Skeletal muscle satellite cell (primary cell): ENCODE measurements around the gene SUCLA2.
A peak's percentile ranks its signal among the peaks of the same experiment; 100 is the strongest.
"Not testable (repeated sequence)": the region's sequence is repeated elsewhere in the genome, so short reads cannot be mapped to it uniquely, and the experiment has no call there.

ENCODE experiments used
- H3K27me3 ChIP-seq: 2 replicates; pipeline ENCODE4 v1.7.0; 2013; ENCODE audit warnings: low read length; ENCODE audit not compliant: control insufficient read depth, insufficient read depth
- H3K36me3 ChIP-seq: 2 replicates; pipeline ENCODE4 v1.7.0; 2013; ENCODE audit warnings: mild to moderate bottlenecking, control low read depth, low read length; ENCODE audit not compliant: insufficient read depth
- H3K4me1 ChIP-seq: 2 replicates; pipeline ENCODE4 v1.7.0; 2013; ENCODE audit warnings: low read length; ENCODE audit not compliant: control insufficient read depth, insufficient read depth
- H3K4me2 ChIP-seq: 2 replicates; pipeline ENCODE4 v1.7.0; 2013; ENCODE audit warnings: mild to moderate bottlenecking, low read length
- H3K4me3 ChIP-seq: 2 replicates; pipeline ENCODE4 v1.7.0; 2013; ENCODE audit warnings: low read length
- H3K9ac ChIP-seq: 2 replicates; pipeline ENCODE4 v1.7.0; 2013; ENCODE audit warnings: mild to moderate bottlenecking, low read depth, low read length, moderate library complexity
- H3K9me3 ChIP-seq: replicated peaks from 2 replicates; pipeline ENCODE4 v1.7.0; 2013; ENCODE audit warnings: mild to moderate bottlenecking, control low read depth, low read length

SUCLA2 gene

DNA sequence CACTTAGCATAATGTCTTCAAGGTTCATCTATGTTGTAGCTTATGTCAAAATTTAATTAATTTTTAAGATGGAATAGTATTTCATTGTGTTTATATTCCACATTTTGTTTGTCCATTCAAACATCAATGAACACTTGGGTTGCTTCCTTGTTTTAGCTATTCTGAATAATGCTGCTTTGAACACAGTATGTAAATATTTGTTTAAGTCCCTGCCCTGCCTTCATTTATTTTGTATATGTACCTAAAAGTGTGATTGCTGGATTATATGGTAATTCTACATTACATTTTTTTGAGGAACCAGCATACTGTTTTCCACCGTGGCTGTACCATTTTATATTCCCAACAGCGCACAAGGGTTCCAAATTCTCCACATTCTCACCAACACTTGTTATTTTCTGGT lies 17.6 kb upstream of the SUCLA2 start:
- no peaks in the 10 kb centered on the region for H3K9me3 ChIP-seq
- no peaks in the 10 kb centered on the region for H3K27me3 ChIP-seq
- no peaks in the 10 kb centered on the region for H3K4me1 ChIP-seq
- no peak overlapping the region for H3K9ac ChIP-seq
- H3K4me3 ChIP-seq = no peak overlapping the region
- H3K4me2 ChIP-seq = no peak overlapping the region
- H3K36me3 ChIP-seq = no peaks in the 10 kb centered on the region

DNA sequence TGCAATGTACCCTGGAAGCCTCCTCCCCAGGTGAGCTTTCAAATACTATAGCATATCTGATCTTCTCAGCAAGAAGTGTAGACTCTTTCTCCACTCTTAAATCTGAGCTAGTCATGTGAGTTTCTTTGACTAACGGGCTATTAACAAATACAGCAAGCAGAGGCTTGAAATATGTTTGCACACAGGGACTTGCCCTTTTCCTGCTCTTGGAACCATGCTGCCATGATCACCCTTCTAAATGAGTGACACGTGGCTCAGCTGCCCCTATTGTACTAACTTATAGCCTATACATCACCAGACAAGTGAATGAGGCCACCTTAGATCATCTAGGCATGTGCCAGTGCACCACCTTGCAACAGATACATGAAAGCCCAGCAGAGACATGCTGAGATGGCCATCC lies 13.3 kb upstream of the SUCLA2 start:
- Histone ChIP-seq H3K27me3 (no peaks in the 10 kb centered on the region), H3K4me1 (peaks cover 4% of the 10 kb centered on the region), H3K9ac (no peak overlapping the region), H3K4me2 (no peak overlapping the region), H3K4me3 (no peak overlapping the region), H3K36me3 (no peaks in the 10 kb centered on the region), H3K9me3 (no peaks in the 10 kb centered on the region)

DNA sequence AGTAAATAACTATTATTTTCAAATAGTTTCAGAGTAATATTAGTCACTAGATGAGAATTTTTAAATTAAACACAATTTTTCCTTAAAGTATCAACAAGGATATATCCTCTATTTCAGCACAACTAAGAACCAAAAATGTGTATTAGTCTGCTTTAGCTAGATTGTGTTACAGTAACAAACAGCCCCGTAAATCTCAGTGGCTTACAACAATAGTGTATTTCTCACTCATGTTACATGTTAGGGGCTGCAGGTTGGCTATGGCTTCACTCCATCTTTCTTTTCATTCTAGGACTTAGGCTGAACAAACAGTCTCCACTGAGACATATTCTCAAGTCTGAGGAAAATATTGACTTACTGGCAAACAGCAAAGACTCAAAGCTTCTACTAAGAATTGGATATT lies 11.6 kb upstream of the SUCLA2 start:
- Histone ChIP-seq H3K4me1 (peaks cover 11% of the 10 kb centered on the region), H3K4me3 (no peak overlapping the region), H3K27me3 (no peaks in the 10 kb centered on the region), H3K9ac (no peak overlapping the region), H3K9me3 (no peaks in the 10 kb centered on the region), H3K4me2 (no peak overlapping the region), H3K36me3 (no peaks in the 10 kb centered on the region)

DNA sequence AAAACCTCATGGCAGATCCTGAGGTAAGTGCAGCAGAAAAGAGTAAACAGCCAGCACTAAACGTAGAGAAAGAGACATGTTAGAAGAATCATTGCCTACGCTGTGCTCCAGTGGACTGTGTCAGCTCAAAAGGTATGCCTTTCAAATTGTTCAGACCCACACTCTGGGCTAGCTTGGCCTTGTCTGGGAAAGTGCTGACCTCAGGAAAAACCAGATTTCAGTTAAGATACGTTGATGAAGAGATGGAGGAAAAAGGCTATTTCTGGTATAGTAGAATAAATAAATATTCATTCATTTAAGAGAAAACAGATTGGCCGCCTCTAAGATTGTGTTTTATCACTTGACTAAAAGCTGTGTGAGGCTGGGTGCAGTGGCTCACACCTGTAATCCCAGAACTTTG lies 9.6 kb upstream of the SUCLA2 start:
- Histone ChIP-seq H3K4me2 (no peak overlapping the region), H3K9ac (no peak overlapping the region), H3K27me3 (no peaks in the 10 kb centered on the region), H3K4me1 (peaks cover 11% of the 10 kb centered on the region), H3K9me3 (no peaks in the 10 kb centered on the region), H3K4me3 (no peak overlapping the region), H3K36me3 (no peaks in the 10 kb centered on the region)

DNA sequence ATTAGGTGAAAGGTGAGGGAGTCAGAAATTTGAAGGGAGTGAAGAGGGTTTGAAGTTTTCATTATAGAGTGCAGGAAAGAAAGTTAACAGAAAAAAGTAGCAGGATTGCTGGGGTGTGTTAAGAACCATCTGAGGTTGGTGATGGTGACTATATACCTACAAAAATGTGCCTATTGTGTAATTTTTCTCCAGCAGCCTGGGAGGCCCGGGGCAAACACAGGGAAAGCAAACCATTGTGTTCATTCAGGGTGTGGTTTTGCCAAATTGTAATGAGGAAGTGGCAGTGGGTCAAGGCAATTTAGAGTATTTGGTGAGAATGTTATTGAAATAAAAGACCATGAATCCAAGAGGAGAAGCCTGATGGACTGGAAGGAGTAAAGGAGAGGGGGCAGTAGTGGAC lies 8.2 kb upstream of the SUCLA2 start:
- Histone ChIP-seq H3K27me3 (no peaks in the 10 kb centered on the region), H3K4me1 (peaks cover 11% of the 10 kb centered on the region)

DNA sequence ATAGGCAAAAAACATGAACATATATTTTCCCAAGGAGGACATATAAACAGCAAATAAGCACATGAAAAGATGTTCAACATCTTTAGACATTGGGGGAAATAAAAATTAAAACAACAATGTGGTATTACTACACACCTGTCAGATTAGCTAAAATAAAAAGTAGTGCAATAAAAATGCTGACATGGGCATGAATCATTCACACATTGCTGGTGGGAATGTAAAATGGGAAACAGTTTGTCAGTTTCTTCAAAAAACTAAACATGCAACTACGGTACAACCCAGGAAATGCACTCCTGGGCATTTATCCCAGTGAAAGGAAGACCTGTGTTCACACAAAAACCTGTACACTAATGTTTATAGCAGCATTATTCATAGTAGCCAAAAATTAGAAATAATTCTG lies 5.3 kb upstream of the SUCLA2 start:
- H3K36me3 ChIP-seq = no peaks in the 10 kb centered on the region
- H3K9ac ChIP-seq = no peak overlapping the region
- H3K4me1 ChIP-seq = peaks cover 21% of the 10 kb centered on the region
- H3K27me3 ChIP-seq = no peaks in the 10 kb centered on the region
- no peaks in the 10 kb centered on the region for H3K9me3 ChIP-seq
- no peak overlapping the region for H3K4me3 ChIP-seq
- H3K4me2 ChIP-seq = no peak overlapping the region

More for the DNA sequence above, 8.2 kb upstream of the SUCLA2 start:
- H3K4me2 ChIP-seq = peak overlapping the region; percentile 32
- H3K4me3 ChIP-seq = no peak overlapping the region
- H3K9me3 ChIP-seq = no peaks in the 10 kb centered on the region
- peak overlapping the region; percentile 34 for H3K9ac ChIP-seq
- no peaks in the 10 kb centered on the region for H3K36me3 ChIP-seq

DNA sequence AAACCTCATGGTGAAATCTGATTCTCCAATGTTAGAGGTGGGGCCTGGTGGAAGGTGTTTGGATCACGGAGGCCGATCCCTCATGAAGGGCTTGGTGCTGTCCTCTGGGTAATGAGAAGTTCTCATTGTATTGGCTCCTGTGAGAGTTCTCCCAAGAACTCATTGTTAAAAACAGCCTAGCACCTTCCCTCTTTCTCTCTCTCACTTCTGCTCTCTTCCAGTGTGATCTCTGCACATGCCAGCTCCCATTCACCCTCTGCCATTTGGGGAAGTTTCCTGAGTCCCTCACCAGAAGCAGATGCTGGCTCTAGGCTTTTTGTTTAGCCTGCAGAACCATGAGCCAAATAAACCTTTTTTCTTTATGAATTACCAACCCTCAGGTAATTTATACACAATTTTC lies 3.1 kb upstream of the SUCLA2 start:
- Histone ChIP-seq H3K27me3 (no peaks in the 10 kb centered on the region), H3K4me1 (peaks cover 25% of the 10 kb centered on the region), H3K9me3 (no peaks in the 10 kb centered on the region), H3K36me3 (no peaks in the 10 kb centered on the region), H3K4me2 (no peak overlapping the region), H3K4me3 (no peak overlapping the region), H3K9ac (no peak overlapping the region)

DNA sequence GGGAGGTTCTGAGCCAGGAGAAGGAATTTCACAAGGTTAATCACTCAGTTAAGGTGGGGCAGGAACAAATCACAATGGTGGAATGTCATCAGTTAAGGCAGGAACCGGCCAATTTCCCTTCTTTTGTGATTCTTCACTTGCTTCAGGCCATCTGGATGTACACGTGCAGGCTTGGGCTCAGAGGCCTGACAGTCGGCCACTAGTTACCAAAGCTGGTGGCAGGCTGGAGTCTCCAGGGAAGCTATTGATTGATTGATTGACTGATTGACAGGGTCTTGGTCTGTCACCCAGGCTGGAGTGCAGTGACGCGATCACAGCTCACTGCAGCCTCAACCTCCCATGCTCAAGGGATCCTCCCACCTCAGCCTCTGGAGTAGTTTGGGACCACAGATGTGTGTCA lies 926 bp upstream of the SUCLA2 start:
- not testable (repeated sequence) for H3K36me3 ChIP-seq, H3K9ac ChIP-seq
- H3K4me3 ChIP-seq = peak overlapping the region; percentile 92

DNA sequence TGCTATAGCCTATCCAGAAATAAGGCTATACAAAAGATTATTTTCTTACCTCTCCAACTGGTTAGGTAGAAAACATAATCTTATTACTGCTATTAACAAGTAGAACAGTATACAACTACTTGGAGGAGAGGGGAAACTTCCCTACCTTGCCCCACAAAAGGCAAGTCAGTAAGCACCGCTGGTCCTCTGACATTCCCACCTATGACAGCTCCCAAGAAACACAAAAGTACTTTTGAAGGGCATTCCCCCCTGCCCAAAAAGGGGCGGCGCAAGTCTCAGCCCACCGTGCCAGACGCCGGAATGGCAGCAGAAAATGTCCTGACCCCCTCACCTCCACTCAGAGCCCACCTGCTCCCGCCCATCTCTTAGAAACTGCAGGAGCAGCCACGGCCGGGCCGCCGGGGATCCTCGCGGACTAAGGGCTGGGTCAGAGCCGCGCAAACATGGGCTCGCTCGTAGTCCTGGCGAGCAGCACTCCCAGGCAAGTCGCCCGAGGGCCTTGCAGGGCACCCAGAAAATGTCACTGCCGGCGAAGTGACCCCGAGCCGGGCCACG lies 437 bp downstream of the SUCLA2 start:
- Histone ChIP-seq H3K9me3 (no peaks in the 10 kb centered on the region), H3K4me2 (peak overlapping the region; percentile 96), H3K4me1 (peaks cover 20% of the 10 kb centered on the region), H3K9ac (peak overlapping the region; percentile 94), H3K27me3 (no peaks in the 10 kb centered on the region), H3K36me3 (peaks cover 2% of the 10 kb centered on the region), H3K4me3 (peak overlapping the region; percentile 92)

More for the DNA sequence above, 926 bp upstream of the SUCLA2 start:
- Histone ChIP-seq H3K4me1 (peaks cover 20% of the 10 kb centered on the region), H3K4me2 (peak overlapping the region; percentile 96)
- not testable (repeated sequence) for H3K27me3 ChIP-seq, H3K9me3 ChIP-seq

DNA sequence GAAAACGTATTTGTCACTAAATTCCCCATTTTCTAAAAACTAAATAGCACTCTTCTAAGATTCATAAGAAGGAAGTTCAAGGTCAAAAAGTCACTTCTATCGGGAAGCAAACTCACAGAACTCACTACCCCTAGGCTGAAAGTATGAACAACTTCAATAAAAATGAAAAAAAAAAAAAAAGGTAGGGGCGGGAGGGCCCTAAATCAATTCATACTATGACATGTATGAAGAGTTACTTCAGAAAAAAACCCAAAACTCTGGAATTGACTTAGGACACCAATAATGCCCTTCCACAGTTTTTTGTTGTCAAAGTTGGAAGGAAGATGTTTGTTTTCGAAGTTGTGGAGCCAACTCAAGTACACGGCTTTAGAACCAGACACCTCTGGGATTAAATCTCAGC lies 1.1 kb downstream of the SUCLA2 start:
- Histone ChIP-seq H3K4me3 (peak overlapping the region; percentile 92), H3K4me2 (peak overlapping the region; percentile 96), H3K36me3 (peaks cover 2% of the 10 kb centered on the region), H3K9me3 (no peaks in the 10 kb centered on the region), H3K4me1 (peaks cover 20% of the 10 kb centered on the region), H3K9ac (peak overlapping the region; percentile 94), H3K27me3 (no peaks in the 10 kb centered on the region)

DNA sequence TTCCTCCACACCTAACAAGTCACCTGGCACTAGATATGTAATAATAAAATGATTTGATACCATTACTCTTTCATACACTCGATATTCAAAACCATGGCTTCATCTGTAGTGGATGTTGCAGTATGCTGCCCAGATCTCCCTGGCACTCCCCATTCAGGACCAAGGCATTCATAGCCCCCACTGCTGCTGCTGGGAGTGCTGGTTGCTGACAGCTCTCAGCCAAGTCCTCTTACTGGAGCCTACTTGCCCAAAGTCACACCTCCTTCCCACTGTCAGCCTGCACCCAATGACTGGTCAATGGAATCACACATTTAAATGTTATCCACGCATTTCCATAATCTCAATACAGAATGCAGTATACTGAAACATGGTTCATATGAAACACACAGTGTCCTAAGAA lies 3.7 kb downstream of the SUCLA2 start:
- no peak overlapping the region for H3K4me2 ChIP-seq
- H3K9me3 ChIP-seq = no peaks in the 10 kb centered on the region
- H3K4me3 ChIP-seq = no peak overlapping the region
- H3K4me1 ChIP-seq = peaks cover 20% of the 10 kb centered on the region
- H3K36me3 ChIP-seq = peaks cover 2% of the 10 kb centered on the region
- H3K27me3 ChIP-seq = no peaks in the 10 kb centered on the region
- H3K9ac ChIP-seq = no peak overlapping the region

DNA sequence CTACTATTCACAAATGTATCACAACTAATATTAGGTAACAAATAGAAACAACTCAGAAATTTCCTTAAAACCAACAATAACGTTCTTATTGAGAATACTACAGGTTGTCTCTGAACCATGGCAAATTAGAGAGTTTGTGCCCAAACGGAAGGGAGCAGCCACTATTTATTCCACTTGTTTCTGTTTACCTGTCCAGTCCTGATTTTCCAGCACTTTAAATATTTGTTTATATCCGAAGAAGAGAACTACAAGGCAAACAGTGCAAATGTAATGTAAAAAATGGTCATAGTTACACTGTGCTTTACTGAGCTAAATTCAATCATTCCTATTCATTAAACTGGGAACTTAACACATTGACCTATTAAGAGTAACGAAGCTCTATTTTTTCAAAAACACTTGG lies 9.2 kb downstream of the SUCLA2 start:
- peaks cover 23% of the 10 kb centered on the region for H3K36me3 ChIP-seq
- no peak overlapping the region for H3K4me2 ChIP-seq
- no peaks in the 10 kb centered on the region for H3K9me3 ChIP-seq
- H3K4me3 ChIP-seq = no peak overlapping the region
- no peaks in the 10 kb centered on the region for H3K27me3 ChIP-seq
- H3K9ac ChIP-seq = no peak overlapping the region
- H3K4me1 ChIP-seq = no peaks in the 10 kb centered on the region
